Measurements from ENCODE around the gene FGD3.

- TF ChIP-seq CTCF (IDR thresholded peaks at IDR 0.05) (no peak), POLR2A (IDR thresholded peaks at IDR 0.05) (no peak)
Measured at GRCh38 chr9:93065135-93065720, 117.9 kb downstream of the FGD3 start.
